ENCODE measurements around the gene CRELD2. TPM values are rescaled to one million over a fixed set of nuclear protein-coding genes. Genes with fewer than 3 reads are reported as not detected.
A peak's percentile ranks its signal among the peaks of the same experiment; 100 is the strongest.

The CRELD2 gene
- total and polyA plus RNA-seq, 2 of the 13 experiments (the other 11 are each of a cell fraction or from before 2014, with no cell fraction given): 17.2 to 44.7 TPM

- TF ChIP-seq TFE3 (CRISPR knock-in tag; IDR thresholded peaks at IDR 0.05) (no peak; the same call in 1 of the 2 replicates), XRCC5 (optimal IDR thresholded peaks at IDR 0.05; ENCODE audit: low read length) (no peak), ZNF547 (CRISPR knock-in tag; IDR thresholded peaks at IDR 0.05) (peak; percentile 35), JUNB (CRISPR knock-in tag; IDR thresholded peaks at IDR 0.05; ENCODE audit: borderline replicate concordance) (no peak), CBX5 (CRISPR knock-in tag; IDR thresholded peaks at IDR 0.05; ENCODE audit: borderline replicate concordance) (peak; percentile 55; the same call in 1 of the 2 replicates), HNF4A (CRISPR knock-in tag; IDR thresholded peaks at IDR 0.05) (peak; percentile 29; the same call in 1 of the 2 replicates), ZBTB4 (CRISPR knock-in tag; IDR thresholded peaks at IDR 0.05; ENCODE audit: borderline replicate concordance) (no peak), U2AF1 (optimal IDR thresholded peaks at IDR 0.05; ENCODE audit: low read depth, low read length) (peak; percentile 12), ZNF143 (CRISPR knock-in tag; IDR thresholded peaks at IDR 0.05) (0 out of 2 replicates have a peak, but pooled peaks have one; percentile 15), ZNF367 (CRISPR knock-in tag; IDR thresholded peaks at IDR 0.05; ENCODE audit: borderline replicate concordance) (peak; percentile 77; the same call in 1 of the 2 replicates), ZBTB7B (CRISPR knock-in tag; IDR thresholded peaks at IDR 0.05) (peak; percentile 71), TARDBP (CRISPR knock-in tag; IDR thresholded peaks at IDR 0.05) (no peak; the same call in 1 of the 2 replicates), ZNF598 (CRISPR knock-in tag; IDR thresholded peaks at IDR 0.05; ENCODE audit: borderline replicate concordance) (no peak), ZSCAN20 (CRISPR knock-in tag; IDR thresholded peaks at IDR 0.05; ENCODE audit: borderline replicate concordance) (0 out of 2 replicates have a peak, but pooled peaks have one; percentile 58), ZNF574 (CRISPR knock-in tag; IDR thresholded peaks at IDR 0.05) (peak; percentile 66)
- TF ChIP-seq, protein P1, sequence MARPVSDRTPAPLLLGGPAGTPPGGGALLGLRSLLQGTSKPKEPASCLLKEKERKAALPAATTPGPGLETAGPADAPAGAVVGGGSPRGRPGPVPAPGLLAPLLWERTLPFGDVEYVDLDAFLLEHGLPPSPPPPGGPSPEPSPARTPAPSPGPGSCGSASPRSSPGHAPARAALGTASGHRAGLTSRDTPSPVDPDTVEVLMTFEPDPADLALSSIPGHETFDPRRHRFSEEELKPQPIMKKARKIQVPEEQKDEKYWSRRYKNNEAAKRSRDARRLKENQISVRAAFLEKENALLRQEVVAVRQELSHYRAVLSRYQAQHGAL (CRISPR knock-in tag; IDR thresholded peaks at IDR 0.05; ENCODE audit: not compliant biosample characterization): peak; percentile 63
- TF ChIP-seq, protein P2, sequence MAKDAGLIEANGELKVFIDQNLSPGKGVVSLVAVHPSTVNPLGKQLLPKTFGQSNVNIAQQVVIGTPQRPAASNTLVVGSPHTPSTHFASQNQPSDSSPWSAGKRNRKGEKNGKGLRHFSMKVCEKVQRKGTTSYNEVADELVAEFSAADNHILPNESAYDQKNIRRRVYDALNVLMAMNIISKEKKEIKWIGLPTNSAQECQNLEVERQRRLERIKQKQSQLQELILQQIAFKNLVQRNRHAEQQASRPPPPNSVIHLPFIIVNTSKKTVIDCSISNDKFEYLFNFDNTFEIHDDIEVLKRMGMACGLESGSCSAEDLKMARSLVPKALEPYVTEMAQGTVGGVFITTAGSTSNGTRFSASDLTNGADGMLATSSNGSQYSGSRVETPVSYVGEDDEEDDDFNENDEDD (CRISPR knock-in tag; IDR thresholded peaks at IDR 0.05; ENCODE audit: borderline replicate concordance): peak; percentile 76; the same call in 1 of the 2 replicates
These were observed 30.8 kb downstream of the CRELD2 start (continued) for GRCh38 chr22:49948958-49949913.

Measured in HepG2 (cell line).